ENCODE data around the gene PRPH2. TPM values are rescaled to one million over a fixed set of nuclear protein-coding genes. Genes with fewer than 3 reads are reported as not detected.

PRPH2 gene
- total and polyA plus RNA-seq, 2 donors (not counting 1 experiment from before 2014, with no cell fraction given), result 0.03 to 0.15 TPM

DNA sequence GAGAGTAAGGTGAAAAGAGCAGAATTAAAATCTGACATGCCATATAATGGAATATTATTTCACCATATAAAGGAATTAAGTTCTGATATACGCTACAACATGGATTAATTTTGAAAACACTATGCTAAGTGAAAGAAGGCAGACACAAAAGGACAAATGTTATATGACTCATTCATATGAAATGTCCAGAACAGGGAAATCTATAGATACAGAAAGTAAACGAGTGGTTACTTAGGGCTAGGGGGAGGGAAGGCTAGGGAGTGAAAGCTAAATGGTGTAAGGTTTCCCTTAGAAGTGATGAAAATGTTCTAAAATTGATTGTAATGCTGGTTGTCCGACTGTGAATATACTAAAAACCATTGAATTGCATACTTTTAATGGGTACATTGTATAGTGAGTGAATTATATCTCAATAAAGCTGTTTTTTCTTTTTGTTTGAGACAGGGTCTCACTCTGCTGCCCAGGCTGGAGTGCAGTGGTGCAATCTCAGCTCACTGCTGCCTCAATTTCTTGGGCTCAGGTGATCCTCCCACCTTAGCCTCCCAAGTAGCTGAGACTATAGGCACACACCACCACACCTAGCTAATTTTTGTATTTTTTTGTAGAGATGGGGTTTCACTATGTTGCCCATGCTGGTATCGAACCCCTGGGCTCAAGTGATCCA lies 8.2 kb downstream of the PRPH2 start:
- WGBS (ENCODE audit: insufficient coverage), result 100% methylated on average over 1 of the region's 4 CpGs
- POLR2A ChIA-PET, result no interaction called here

DNA sequence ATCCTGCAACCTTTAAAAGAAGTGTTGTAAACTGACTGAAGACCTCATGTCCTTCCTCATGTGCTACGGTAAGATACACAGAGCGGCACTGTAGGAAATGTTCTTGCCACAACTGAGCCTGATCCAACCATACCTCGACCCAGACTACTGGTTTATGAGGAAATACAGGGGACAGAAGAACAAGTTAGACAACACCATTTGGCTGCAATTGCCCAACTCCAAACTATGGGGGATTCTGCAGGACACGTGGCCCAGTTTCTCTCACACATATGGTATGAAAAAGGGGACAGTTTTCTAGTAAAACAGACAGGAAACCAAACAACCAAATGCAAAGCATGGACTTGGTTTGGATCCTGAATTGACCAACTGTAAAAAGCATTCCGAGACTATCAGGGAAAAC lies 10.5 kb downstream of the PRPH2 start:
- DNase-seq (no peak), ATAC-seq (ENCODE audit: low read depth) (no peak)
- Histone ChIP-seq H3K79me2 (ENCODE audit: control insufficient read depth, insufficient read depth, low read length) (no peaks in the 10 kb centered on the region), H4K20me1 (ENCODE audit: control insufficient read depth, insufficient read depth, low read length, poor library complexity, severe bottlenecking) (no peaks in the 10 kb centered on the region), H3K27ac (ENCODE audit: low read length in 2 of 2) (no peak overlapping the region), H3K9me3 (ENCODE audit: control extremely low read depth in 1 of 3, control insufficient read depth in 2 of 3, insufficient read depth in 1 of 3, low read length in 2 of 3) (peaks cover 0 to 9% (median 8%) of the 10 kb centered on the region in 3 donors), H3K4me2 (replicated peaks; ENCODE audit: low read depth, low read length, poor library complexity, severe bottlenecking) (no peak overlapping the region), H3K27me3 (replicated peaks in 1 of 4; ENCODE audit: control extremely low read depth in 1 of 4, control insufficient read depth in 3 of 4, insufficient read depth in 4 of 4, low read length in 3 of 4) (peaks cover 0 to 3% (median 1%) of the 10 kb centered on the region in 4 experiments), H2AFZ (ENCODE audit: insufficient read depth, low read depth, low read length, poor library complexity, severe bottlenecking) (no peak overlapping the region), H3K4me1 (ENCODE audit: control insufficient read depth in 2 of 2, insufficient read depth in 2 of 2, low read length in 2 of 2) (no peaks in the 10 kb centered on the region), H3K4me3 (ENCODE audit: control extremely low read depth in 1 of 5, extremely low read depth in 1 of 5, insufficient read depth in 1 of 5, low read depth in 2 of 5, low read length in 4 of 5) (no peak overlapping the region), H3K36me3 (replicated peaks in 1 of 2; ENCODE audit: control extremely low read depth in 1 of 2, control insufficient read depth in 1 of 2, extremely low read depth in 1 of 2, insufficient read depth in 2 of 2, low read length in 1 of 2) (no peaks in the 10 kb centered on the region), H3K9ac (ENCODE audit: low read length) (no peak overlapping the region)
- peaks cover 3% of the 10 kb centered on the region for H3K9me3 Mint-ChIP-seq (ENCODE audit: insufficient read depth)
- POLR2A ChIA-PET, result no interaction called here
- WGBS (ENCODE audit: insufficient coverage), result no CpG with 5 or more reads among the region's 5 CpGs
- intact Hi-C loops (cut with micrococcal nuclease), result no loop called here
- H3K4me1 Mint-ChIP-seq, result no peaks in the 10 kb centered on the region
- peaks cover 8% of the 10 kb centered on the region for H3K27me3 Mint-ChIP-seq
- CTCF ChIA-PET, result no interaction called here
- H3K27ac Mint-ChIP-seq, result no peak overlapping the region
- no peak overlapping the region for H3K4me3 Mint-ChIP-seq
- TF ChIP-seq, protein P1, sequence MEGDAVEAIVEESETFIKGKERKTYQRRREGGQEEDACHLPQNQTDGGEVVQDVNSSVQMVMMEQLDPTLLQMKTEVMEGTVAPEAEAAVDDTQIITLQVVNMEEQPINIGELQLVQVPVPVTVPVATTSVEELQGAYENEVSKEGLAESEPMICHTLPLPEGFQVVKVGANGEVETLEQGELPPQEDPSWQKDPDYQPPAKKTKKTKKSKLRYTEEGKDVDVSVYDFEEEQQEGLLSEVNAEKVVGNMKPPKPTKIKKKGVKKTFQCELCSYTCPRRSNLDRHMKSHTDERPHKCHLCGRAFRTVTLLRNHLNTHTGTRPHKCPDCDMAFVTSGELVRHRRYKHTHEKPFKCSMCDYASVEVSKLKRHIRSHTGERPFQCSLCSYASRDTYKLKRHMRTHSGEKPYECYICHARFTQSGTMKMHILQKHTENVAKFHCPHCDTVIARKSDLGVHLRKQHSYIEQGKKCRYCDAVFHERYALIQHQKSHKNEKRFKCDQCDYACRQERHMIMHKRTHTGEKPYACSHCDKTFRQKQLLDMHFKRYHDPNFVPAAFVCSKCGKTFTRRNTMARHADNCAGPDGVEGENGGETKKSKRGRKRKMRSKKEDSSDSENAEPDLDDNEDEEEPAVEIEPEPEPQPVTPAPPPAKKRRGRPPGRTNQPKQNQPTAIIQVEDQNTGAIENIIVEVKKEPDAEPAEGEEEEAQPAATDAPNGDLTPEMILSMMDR (IDR thresholded peaks at IDR 0.05), result no peak
- no peak for TF ChIP-seq EZH2 (IDR thresholded peaks at IDR 0.05; ENCODE audit: borderline replicate concordance, insufficient read depth, low read depth, low read length, poor library complexity, severe bottlenecking)

More for the DNA sequence above, 8.2 kb downstream of the PRPH2 start:
- no peaks in the 10 kb centered on the region for H3K4me1 ChIP-seq (ENCODE audit: control insufficient read depth in 2 of 2, insufficient read depth in 2 of 2, low read length in 2 of 2)
- H3K79me2 ChIP-seq (ENCODE audit: control insufficient read depth, insufficient read depth, low read length), result no peaks in the 10 kb centered on the region
- no peak overlapping the region for H3K9ac ChIP-seq (ENCODE audit: low read length)
- no peaks in the 10 kb centered on the region for H3K36me3 ChIP-seq (replicated peaks in 1 of 2; ENCODE audit: control extremely low read depth in 1 of 2, control insufficient read depth in 1 of 2, extremely low read depth in 1 of 2, insufficient read depth in 2 of 2, low read length in 1 of 2)
- peaks cover 3% of the 10 kb centered on the region for H3K9me3 Mint-ChIP-seq (ENCODE audit: insufficient read depth)
- no peak overlapping the region for H3K27ac Mint-ChIP-seq
- peaks cover 0 to 9% (median 8%) of the 10 kb centered on the region in 3 donors for H3K9me3 ChIP-seq (ENCODE audit: control extremely low read depth in 1 of 3, control insufficient read depth in 2 of 3, insufficient read depth in 1 of 3, low read length in 2 of 3)
- no peak overlapping the region for H3K4me3 Mint-ChIP-seq
- peaks cover 3% of the 10 kb centered on the region for H3K27me3 Mint-ChIP-seq
- intact Hi-C loops (cut with micrococcal nuclease), result no loop called here
- no peaks in the 10 kb centered on the region for H4K20me1 ChIP-seq (ENCODE audit: control insufficient read depth, insufficient read depth, low read length, poor library complexity, severe bottlenecking)
- CTCF ChIA-PET, result interaction anchor here (0.9 to 1.7 kb wide), 2 partner anchors 12 to 52 kb away, joined by 3 to 5 read pairs; no protein-coding TSS in a partner anchor
- ATAC-seq (ENCODE audit: low read depth), result no peak
- peaks cover 0 to 3% (median 0%) of the 10 kb centered on the region in 4 experiments for H3K27me3 ChIP-seq (replicated peaks in 1 of 4; ENCODE audit: control extremely low read depth in 1 of 4, control insufficient read depth in 3 of 4, insufficient read depth in 4 of 4, low read length in 3 of 4)
- no peaks in the 10 kb centered on the region for H3K4me1 Mint-ChIP-seq
- no peak overlapping the region for H2AFZ ChIP-seq (ENCODE audit: insufficient read depth, low read depth, low read length, poor library complexity, severe bottlenecking)
- no peak overlapping the region for H3K27ac ChIP-seq (ENCODE audit: low read length in 2 of 2)
- DNase-seq, result no peak
- no peak overlapping the region for H3K4me3 ChIP-seq (ENCODE audit: control extremely low read depth in 1 of 5, extremely low read depth in 1 of 5, insufficient read depth in 1 of 5, low read depth in 2 of 5, low read length in 4 of 5)
- H3K4me2 ChIP-seq (replicated peaks; ENCODE audit: low read depth, low read length, poor library complexity, severe bottlenecking), result no peak overlapping the region
- no peak for TF ChIP-seq EZH2 (IDR thresholded peaks at IDR 0.05; ENCODE audit: borderline replicate concordance, insufficient read depth, low read depth, low read length, poor library complexity, severe bottlenecking)
- TF ChIP-seq, protein P1 (IDR thresholded peaks at IDR 0.05), result no peak

All from B cell (primary cell).